HG02870 (cell line): Measurements from ENCODE around the gene TMC8.
A peak's percentile ranks its signal among the peaks of the same experiment; 100 is the strongest.
"Not testable (repeated sequence)": the region's sequence is repeated elsewhere in the genome, so short reads cannot be mapped to it uniquely, and the experiment has no call there.

ENCODE experiments used
- ATAC-seq: cut with Tn5 transposase; IDR thresholded peaks from one replicate; pipeline ENCODE4 v1.9.1; 2021; ENCODE audit warnings: mild to moderate bottlenecking, moderate library complexity; ENCODE audit not compliant: unreplicated experiment

Gene TMC8

DNA sequence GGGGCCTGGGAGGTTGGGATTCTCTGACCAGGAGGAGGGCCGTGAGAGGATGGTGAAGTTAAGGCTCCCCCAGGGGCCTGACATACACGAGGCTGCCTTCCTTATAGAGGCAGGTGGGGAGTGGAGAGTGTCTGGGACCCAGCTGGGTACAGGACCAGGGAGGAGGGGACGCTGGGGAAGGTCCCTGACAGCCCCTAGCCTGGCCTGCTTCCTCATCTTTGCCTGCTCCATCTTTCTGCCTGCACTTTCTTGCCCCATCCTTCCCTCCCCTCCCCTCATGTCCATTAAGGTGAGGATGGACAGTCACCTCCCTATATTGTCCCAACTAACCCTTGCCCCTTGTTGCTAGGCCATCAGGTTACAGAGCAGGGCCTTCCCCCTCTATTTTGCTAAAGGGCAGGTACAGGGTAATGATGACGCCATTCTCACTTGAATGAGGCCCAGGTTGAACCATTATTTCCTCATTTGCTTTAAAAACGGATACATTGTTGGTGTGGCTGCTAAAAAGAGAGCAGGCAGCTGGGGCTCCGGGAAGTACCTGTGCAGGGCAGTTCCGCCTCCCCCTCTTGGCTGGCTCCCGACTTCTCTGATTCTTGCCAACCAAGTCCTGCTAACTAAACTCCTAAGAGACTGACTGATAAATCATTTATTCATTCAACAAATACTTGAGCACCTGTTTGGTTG, 16.9 kb downstream of the TMC8 start:
- peak; percentile 54 for ATAC-seq

DNA sequence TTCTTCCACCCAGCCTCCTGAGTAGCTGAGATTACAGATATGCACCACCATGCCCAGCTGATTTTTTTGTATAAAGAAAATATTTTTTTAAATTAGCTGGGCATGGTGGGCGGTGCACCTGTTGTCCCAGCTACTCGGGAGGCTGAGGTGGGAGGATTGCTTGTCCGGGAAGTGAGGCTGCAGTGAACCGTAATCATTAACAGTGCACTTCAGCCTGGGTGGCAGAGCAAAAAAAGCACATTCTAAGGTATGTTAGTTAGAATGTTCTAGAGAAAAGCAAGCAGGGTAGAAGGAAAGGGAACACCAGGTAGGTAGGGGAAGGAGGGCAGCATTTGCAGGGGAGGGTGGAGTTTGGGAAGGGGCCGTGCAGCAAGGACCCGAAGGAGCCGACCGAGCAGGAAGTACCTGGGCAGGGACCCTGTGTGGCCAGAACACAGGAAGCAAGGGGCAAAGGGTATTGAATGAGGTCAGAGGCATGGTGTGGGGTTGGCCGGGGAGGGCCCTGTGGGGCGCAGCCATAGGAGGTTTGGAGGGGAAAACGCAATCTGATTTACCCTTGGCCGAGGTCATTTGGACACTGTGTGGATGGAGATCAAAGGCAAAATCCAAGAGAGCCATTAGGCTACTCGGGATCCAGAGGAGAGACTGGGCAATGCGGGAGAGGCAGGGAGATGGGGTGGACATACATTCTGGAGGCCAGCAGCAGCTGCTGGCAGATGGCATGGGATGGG, 17.9 kb downstream of the TMC8 start:
- ATAC-seq: no peak

DNA sequence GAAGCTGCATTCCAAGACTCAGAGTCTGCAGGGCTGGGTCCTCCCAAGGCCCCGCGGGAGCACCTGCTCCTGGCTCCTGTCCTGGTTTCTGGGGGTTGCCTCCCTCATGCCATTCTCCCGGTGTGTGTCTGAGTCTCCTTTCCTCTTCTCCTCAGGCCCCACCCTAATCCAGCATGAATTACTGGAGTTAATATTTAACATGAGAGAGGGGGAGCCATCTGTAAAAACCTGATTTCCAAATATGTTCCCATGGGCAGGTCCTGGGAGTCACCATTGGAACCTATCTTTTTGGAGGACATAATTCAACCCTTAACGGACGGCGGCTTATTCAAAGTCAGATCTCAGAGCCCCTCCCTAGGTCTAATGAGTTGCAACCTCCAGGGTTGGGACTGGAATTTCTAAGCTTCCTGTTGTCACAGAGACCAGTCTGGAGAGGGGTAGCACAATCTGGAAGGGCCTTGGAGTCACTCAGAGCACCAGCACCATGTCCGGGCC, 21.0 kb downstream of the TMC8 start:
- no peak for ATAC-seq

DNA sequence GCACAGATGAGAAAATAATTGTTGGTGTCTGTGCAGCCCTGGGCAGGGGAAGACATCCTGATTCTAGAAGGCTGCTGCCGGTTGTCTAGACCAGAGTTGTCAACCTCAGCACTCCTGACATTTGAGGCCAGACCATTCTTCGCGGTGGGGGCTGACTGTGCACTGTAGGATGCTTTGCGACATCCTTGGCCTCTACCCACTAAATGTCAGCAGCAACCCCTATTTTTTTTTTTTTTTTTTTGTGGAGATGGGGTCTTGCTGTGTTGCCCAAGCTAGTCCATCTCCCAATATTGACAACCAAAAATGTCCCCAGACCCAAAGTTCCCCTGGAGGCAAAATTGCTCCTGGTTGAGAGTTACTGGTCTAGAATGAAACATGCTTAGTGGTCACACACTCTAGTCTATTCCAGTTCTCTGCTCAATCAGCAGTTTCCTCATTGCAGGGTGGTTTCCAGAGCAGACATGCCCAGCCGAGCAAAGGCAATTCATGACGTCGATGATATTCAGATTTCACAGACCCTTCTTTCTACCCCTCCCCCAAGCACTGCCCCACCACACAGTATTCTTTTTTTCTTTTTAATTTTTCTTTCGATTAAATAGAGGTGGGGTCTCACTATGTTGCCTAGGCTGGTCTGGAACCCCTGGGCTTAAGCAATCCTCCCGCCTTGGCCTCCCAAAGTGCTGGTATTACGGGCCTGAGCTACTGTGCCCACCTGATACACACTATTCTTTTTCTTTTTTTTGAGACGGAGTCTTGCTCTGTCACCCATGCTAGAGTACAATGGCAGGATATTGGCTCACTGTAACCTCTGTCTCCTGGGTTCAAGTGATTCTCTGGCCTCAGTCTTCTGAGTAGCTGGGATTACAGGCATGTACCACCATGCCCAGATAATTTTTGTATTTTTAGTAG, 24.6 kb downstream of the TMC8 start:
- ATAC-seq: peak; percentile 49

DNA sequence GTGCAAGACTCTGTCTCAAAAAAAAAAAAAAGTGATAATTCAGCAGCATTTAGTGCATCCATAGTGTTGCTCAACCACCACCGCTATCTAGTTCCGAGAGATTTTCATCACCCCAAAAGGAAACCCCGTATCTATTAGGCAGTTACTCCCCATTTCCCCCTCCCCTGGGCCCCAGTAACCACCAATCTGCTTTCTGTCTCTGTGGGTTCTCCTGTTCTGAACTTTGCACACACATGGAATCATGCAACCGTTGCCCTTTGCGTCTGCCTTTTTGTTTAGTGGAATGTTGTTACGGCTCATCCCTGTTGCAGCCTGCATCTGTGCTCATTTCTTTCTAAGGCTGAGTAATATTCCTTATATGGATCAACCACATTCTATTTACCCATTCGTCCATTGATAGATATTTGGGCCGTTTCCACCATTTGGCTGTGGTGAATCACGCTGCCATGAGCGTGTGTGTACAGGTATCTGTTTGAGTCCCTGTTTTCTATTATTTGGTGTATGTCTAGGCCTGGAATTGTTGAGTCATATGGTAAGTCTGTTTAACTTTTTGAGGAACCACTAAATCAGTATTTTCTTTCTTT, 29.1 kb downstream of the TMC8 start:
- ATAC-seq: peak; percentile 44

DNA sequence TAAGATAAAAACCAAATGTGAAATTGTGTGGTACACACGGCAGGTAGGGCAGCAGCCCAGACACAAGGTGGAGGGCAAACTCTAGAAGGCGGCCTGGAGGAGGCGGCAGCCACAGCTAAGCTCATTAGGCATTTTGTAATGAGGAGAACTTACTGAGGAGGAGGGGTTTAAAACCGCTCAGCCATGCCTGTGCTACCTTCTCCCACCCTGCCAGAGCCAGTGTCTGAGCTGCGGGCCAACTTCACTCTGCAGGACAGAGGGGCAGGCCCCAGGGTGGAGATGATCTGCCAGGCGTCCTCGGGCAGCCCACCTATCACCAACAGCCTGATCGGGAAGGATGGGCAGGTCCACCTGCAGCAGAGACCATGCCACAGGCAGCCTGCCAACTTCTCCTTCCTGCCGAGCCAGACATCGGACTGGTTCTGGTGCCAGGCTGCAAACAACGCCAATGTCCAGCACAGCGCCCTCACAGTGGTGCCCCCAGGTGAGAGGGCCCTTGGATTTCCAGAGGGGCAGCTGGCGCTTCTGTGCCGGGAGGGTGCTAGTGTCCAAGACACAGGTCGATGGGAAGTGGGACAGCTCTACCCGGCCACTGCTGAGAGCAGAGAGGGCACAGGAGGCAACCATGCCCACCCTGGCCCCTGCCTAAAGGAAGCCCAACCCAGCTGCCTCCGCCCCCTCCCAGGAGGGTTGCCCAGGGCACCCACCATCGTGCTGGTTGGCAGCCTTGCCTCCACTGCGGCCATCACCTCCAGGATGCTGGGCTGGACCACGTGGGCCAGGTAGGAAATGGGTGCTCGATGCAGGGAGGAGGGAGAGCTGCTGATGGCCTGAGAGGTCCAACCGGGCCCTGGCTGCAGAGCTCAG, 33.5 kb downstream of the TMC8 start:
- ATAC-seq: no peak

DNA sequence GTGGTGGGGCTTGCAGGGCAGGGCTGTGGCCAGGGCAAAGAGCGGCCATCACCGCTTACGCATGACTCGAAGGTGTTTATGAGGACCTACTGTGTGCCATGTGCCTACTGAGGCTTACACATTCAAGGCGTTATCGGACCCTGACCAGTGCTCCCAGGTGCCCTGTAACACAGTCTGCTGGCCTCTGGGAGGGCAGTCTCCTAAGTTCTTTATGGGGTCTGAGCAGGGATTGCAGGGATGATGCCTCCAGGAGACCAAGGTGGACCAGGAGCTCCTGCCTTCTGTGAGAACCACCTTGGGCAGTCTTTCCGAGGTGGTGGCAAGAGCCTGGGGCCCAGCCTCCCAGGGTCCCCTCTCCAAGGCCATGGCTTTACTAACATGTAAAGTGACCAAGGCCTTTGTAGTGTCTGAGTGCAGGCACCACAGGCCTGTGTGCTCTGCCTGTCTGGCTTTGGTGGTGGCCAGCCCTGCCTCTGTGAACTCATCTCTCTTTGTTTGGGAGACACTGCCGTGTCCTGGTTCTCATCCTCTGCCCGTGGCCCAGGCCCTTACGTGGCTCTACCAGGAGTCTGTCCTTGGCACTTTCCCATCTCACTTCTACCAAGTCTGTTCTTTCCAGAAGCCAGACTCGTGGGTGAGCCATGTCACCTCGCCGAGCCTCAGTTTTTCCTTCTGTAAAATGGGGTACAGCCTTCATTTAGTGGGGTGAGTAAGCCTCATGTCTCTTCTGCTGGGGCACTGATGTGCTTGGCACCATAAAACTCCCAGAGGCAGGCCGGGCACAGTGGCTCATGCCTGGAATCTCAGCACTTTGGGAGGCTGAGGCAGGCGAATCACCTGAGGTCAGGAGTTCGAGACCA, 34.4 kb downstream of the TMC8 start:
- ATAC-seq: no peak

DNA sequence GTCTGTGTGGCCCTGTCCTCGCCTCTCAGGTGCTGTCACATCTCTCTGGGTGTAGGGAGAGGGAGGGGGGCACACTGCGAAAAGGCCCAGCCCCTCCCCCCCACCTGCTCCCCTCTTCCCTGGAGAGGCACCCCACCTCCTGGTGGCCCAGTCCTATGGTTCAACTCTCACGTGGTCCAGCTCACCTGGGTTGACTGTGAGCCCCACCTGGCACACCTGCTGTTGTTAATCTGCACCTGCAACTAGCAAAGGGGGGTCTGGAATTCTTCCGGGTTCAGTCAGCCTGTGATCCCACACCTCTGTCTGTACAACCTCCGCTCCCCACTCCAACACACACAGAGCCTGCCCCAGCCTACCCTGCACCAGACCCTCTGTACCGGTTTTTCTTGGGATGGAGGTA, 35.8 kb downstream of the TMC8 start:
- no peak for ATAC-seq

DNA sequence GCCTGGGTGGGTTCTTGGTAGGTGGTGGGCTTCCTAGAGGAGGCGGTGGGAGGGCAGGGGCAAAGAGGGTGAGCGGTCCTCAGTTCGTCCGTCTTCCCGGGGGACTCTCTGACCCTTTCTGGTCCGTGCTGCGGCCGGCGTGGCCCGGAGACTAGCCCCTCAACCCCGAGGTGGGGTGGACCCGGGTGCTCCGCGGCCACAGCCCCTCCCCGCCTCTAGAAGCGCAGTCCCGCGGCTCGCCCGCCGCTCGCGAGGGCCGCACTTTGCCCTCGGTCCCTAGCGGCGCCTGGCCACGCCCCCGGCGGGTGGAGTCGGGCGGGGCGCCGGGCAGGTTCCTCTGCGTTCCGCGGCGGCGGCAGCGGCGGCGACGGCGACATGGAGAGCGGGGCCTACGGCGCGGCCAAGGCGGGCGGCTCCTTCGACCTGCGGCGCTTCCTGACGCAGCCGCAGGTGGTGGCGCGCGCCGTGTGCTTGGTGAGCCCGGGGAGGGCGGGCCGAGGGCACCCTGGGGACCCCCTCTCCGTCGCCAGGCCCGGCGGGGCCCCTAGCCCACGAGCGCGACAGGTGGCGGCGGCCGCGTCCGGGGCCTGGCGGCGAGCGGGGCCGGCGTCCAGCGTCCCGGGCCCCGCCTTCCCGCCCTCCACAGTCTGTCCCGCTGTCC, 37.8 kb downstream of the TMC8 start, which contains the start of gene SYNGR2:
Gene SYNGR2 (plus strand): TSS at position 340 of the 661 bp plus-strand sequence. CDS start 36 bp downstream, at position 376.
- no peak for ATAC-seq

DNA sequence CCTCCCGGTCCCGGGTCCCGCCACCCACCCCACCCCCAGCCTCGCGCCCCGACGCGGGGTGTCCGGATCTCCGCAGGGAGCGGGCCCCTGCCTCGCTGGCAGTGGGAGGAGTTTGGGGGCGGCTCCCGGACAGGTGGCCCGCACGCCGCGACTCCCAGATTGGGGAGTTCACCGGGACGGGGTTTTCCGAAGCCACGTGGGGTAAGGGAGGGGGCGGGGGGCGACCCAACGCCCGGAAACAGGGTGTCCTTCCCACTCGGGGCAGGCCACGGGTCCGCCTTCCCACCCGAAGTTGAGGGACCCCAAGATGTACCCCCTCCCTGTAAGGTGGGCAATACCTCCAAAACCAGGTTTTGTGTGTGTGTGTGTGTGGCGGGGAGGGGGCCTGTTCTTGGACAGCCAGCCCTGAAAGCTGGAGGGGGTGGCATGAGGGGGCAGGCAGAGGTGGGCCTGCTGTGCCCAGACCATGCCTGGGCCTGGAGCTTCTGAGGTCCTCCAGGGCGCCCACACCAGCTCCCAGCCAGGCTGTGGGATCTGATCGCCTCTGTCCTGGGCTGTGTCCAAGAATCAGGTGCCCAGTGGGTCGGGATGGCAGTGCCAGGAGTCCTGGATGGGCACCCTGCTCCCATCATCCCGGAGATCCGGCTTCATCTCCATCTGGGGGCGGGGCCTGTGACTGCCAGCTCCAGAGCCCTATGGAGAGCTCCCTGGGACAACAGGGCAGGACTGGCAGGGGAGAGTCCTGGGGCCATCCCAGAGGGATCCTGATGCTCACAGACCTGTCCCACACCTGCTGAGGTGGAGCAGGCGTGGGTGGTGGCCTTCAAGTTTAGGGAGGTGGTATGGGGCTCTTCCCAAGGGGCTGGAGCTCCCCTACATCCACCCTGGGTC, 38.6 kb downstream of the TMC8 start:
- ATAC-seq: no peak

DNA sequence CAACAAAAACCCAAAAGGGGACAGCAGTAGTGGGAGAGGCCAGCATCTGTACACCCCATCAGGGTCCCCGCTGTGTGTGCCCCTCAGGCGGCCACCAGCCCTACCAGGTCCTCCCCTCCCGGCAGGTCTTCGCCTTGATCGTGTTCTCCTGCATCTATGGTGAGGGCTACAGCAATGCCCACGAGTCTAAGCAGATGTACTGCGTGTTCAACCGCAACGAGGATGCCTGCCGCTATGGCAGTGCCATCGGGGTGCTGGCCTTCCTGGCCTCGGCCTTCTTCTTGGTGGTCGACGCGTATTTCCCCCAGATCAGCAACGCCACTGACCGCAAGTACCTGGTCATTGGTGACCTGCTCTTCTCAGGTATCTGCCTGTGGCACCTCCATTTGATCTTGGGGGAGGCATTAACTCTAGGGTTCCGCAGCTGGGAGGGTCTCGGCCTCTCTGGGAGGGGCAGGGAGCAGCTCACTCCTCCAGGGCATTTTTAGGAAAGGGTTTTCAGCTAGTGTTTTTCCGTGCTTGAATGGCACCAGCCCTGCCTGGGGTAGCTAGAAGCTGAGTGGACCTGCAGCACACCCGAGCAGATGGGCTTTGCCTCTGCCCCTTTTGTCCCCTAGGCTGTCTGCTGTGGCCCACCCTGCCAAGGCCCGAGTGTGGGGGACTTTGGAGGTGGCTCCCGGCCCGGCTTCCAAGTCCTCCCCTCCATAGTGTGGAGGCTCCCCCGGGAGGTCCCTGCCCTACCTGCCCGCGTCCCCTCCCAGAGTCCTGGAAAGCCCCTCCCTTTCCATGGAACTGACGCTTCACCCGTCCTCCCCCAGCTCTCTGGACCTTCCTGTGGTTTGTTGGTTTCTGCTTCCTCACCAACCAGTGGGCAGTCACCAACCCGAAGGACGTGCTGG, 40.4 kb downstream of the TMC8 start:
- no peak for ATAC-seq

DNA sequence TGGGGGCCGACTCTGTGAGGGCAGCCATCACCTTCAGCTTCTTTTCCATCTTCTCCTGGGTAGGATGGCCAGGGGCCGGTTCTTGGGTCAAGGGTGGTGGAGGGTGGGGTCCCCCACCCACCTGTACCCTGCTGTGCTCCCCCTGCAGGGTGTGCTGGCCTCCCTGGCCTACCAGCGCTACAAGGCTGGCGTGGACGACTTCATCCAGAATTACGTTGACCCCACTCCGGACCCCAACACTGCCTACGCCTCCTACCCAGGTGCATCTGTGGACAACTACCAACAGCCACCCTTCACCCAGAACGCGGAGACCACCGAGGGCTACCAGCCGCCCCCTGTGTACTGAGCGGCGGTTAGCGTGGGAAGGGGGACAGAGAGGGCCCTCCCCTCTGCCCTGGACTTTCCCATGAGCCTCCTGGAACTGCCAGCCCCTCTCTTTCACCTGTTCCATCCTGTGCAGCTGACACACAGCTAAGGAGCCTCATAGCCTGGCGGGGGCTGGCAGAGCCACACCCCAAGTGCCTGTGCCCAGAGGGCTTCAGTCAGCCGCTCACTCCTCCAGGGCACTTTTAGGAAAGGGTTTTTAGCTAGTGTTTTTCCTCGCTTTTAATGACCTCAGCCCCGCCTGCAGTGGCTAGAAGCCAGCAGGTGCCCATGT, 41.1 kb downstream of the TMC8 start:
- not testable (repeated sequence) for ATAC-seq

DNA sequence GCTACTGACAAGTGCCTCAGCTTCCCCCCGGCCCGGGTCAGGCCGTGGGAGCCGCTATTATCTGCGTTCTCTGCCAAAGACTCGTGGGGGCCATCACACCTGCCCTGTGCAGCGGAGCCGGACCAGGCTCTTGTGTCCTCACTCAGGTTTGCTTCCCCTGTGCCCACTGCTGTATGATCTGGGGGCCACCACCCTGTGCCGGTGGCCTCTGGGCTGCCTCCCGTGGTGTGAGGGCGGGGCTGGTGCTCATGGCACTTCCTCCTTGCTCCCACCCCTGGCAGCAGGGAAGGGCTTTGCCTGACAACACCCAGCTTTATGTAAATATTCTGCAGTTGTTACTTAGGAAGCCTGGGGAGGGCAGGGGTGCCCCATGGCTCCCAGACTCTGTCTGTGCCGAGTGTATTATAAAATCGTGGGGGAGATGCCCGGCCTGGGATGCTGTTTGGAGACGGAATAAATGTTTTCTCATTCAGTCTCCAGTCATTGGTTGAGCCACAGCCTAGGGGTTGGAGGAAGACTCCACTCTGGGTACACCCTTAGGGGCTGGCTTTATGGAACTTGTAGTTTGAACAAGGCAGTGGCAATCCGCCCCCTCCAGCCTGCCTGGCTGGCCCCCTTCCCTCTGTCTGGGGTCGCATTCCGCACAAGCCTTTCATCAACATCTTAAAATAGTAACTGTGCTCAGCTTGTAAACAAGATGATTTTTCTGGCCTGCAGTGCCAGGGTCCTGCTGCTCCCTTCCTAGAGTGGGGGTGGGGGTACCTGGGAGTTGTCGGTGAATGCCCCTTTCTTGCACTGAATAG, 41.9 kb downstream of the TMC8 start:
- no peak for ATAC-seq

DNA sequence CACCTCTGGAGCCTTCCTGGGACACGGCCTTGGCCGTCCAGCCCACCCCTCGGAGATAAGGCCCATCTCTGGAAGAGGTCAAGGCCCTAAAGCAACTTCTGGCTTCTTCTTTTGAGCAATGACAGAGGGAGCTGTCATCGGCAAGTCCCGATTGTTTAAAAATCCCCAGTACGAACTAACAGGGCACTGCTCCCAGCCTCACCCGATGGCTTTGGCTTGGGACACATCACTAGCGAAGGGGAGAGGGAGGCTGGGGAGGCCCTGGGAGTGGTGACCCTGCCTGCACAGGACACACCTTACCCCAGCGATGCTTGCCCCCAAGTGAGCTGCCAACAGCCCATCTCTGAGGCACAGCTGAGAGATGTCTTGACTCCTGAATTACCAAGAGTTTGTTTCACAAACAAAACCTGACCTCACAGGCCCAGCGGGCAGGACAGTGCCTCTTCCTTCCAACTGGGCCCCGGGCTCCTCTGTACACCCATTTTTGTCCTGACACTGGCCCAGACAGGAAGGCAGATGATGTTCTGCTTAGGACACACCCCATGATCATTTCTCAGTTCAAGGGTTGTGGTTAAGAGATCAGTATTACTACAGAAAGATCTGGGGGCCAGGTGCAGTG, 42.6 kb downstream of the TMC8 start:
- ATAC-seq: no peak
